Measurements from ENCODE around the gene NUP54.

GRCh38 chr4:76153356-76153755 is 5.2 kb upstream of the NUP54 start:
- TF ChIP-seq CTCF (conservative IDR thresholded peaks at IDR 0.05; ENCODE audit: low read length) (no peak), EZH2phosphoT487 (IDR thresholded peaks at IDR 0.05; ENCODE audit: borderline replicate concordance, low read depth, low read length) (no peak)

Measured in OCI-LY7 (cell line).